GM23338 (cell line): ENCODE results near the gene KCTD15.

ENCODE experiments used
- EZH2 ChIP-seq: fragments of 200-600 bp; sonication (generic); IDR thresholded peaks from one replicate; pipeline ENCODE4 v1.8.0; 2017; ENCODE audit warnings: antibody characterized with exemption, mild to moderate bottlenecking, low read depth; ENCODE audit not compliant: unreplicated experiment
- EZH2phosphoT487 ChIP-seq: fragments of 200-600 bp; sonication (generic); IDR thresholded peaks from one replicate; pipeline ENCODE4 v1.8.1; 2018; ENCODE audit warnings: antibody characterized with exemption; ENCODE audit not compliant: unreplicated experiment
- POLR2AphosphoS5 ChIP-seq: IDR thresholded peaks from 2 replicates; pipeline ENCODE4 v1.6.1; 2016; ENCODE audit warnings: antibody characterized with exemption, low read depth
- TF ChIP-seq, protein P1 (sequence below), 2 experiments: fragments of 200-600 bp in 1 of 2; sonication (generic) in 1 of 2; conservative IDR thresholded peaks; 2 replicates each; pipeline versions ENCODE4 v1.5.1 to v1.6.1; 2016 to 2017; ENCODE audit warnings: antibody characterized with exemption in 2 of 2, low read depth in 2 of 2, mild to moderate bottlenecking in 2 of 2, moderate library complexity in 1 of 2

DNA sequence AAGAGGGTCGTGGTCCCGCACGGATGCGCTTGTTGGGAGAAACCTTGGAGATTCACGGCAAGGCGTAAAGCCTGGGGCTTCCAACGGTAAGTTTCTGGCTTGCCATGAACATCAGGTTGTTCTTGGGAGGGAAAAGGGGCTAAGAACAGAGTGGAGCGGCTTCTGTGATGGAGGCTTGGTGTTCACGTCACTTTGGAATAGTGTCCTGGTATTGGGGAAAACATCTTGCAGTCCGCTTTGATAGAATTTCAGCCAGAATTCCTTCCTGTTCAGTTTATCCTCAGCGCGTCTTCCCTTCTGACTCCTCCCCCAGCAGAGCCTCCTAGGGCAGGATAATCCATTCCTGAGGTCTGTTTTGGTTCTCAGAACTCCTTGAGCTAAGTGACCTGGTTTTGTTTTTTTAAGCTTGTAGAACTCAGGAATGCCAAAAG is 2.0 kb downstream of the KCTD15 start:
- TF ChIP-seq, protein P1, sequence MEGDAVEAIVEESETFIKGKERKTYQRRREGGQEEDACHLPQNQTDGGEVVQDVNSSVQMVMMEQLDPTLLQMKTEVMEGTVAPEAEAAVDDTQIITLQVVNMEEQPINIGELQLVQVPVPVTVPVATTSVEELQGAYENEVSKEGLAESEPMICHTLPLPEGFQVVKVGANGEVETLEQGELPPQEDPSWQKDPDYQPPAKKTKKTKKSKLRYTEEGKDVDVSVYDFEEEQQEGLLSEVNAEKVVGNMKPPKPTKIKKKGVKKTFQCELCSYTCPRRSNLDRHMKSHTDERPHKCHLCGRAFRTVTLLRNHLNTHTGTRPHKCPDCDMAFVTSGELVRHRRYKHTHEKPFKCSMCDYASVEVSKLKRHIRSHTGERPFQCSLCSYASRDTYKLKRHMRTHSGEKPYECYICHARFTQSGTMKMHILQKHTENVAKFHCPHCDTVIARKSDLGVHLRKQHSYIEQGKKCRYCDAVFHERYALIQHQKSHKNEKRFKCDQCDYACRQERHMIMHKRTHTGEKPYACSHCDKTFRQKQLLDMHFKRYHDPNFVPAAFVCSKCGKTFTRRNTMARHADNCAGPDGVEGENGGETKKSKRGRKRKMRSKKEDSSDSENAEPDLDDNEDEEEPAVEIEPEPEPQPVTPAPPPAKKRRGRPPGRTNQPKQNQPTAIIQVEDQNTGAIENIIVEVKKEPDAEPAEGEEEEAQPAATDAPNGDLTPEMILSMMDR (conservative IDR thresholded peaks at IDR 0.05; ENCODE audit: low read depth in 2 of 2): no peak
- no peak for TF ChIP-seq EZH2
- TF ChIP-seq POLR2AphosphoS5: no peak
- TF ChIP-seq EZH2phosphoT487: no peak
